Measurements from ENCODE around the gene REXO1. TPM values are rescaled to one million over a fixed set of nuclear protein-coding genes. Genes with fewer than 3 reads are reported as not detected.

The REXO1 gene
- total and polyA plus RNA-seq, 2 experiments from 2014 or later: 19.2 to 39.7 TPM

DNA sequence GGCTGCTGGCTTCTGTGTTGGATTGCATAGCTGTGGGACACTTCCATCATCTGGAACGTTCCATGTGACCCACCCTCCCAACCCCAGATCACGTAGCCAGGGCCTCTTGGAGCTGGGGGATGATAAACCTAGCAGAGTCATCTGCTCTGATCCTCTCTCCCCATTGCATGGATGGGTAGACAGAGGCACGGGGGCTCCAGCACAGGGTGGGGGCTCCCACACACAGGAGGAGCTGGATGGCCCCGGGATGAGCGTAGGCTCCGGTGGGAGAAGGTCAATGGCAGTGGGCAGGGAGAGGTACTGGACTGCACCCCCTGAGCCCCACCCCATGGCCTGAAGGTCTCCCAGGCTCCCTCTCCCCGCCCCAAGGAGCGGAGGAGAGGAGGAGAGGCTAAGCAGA lies 61.6 kb downstream of the REXO1 start:
- H3K9me3 ChIP-seq (ENCODE audit: low read depth): no peaks in the 10 kb centered on the region
- TF ChIP-seq, protein P1, sequence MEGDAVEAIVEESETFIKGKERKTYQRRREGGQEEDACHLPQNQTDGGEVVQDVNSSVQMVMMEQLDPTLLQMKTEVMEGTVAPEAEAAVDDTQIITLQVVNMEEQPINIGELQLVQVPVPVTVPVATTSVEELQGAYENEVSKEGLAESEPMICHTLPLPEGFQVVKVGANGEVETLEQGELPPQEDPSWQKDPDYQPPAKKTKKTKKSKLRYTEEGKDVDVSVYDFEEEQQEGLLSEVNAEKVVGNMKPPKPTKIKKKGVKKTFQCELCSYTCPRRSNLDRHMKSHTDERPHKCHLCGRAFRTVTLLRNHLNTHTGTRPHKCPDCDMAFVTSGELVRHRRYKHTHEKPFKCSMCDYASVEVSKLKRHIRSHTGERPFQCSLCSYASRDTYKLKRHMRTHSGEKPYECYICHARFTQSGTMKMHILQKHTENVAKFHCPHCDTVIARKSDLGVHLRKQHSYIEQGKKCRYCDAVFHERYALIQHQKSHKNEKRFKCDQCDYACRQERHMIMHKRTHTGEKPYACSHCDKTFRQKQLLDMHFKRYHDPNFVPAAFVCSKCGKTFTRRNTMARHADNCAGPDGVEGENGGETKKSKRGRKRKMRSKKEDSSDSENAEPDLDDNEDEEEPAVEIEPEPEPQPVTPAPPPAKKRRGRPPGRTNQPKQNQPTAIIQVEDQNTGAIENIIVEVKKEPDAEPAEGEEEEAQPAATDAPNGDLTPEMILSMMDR (IDR thresholded peaks at IDR 0.05; ENCODE audit: low read depth, low read length): no peak
- H3K27ac ChIP-seq: no peak overlapping the region
- H3K36me3 ChIP-seq: no peaks in the 10 kb centered on the region
- H3K27me3 ChIP-seq: peaks cover 34% of the 10 kb centered on the region
- H3K4me1 ChIP-seq (ENCODE audit: low read depth): no peaks in the 10 kb centered on the region
- H3K4me3 ChIP-seq: no peak overlapping the region
- no peak for DNase-seq (ENCODE audit: low read depth in 1 of 2, low spot score in 1 of 2)

DNA sequence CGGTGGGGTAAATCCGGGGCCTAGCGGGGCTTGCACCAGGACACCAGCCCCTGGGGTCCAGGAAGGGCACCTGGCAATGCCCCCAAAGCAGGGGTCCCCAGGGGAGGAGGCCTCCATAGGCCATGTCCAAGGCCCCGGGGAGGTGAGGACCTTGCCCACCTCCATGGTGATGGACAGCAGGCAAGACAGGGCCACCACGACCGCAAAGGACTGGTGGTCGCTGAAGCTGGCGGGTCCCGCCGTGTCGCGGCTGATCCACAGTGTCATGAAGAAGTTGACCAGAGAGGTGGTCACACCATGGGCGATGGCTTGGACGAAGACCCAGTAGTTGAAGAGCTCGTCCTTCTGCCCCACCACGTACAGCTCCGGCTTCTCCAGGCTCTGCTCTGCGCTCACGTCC lies 63.0 kb downstream of the REXO1 start:
- TF ChIP-seq, protein P1 (IDR thresholded peaks at IDR 0.05; ENCODE audit: low read depth, low read length): no peak

DNA sequence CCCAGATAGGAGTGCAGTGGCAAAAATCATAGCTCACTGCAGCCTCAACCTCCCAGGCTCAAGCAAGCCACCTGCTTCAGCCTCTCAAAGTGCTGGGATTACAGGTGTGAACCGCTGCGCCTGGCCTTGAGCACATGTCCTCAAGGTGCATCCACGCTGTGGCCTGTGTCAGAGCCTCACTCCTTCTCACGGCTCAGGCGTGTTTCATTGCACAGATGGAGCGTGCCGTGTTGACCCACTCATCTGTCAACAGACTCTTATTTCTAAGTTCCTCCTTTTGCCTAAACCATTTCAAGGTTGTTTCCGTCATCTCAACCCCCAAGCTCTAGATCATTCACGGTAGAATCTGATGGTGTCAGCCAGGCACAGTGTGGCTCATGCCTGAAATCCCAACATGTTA lies 64.4 kb downstream of the REXO1 start:
- TF ChIP-seq, protein P1 (IDR thresholded peaks at IDR 0.05; ENCODE audit: low read depth, low read length): no peak
- no peak for DNase-seq (ENCODE audit: low read depth in 1 of 2, low spot score in 1 of 2)
- H3K27me3 ChIP-seq: peaks cover 44% of the 10 kb centered on the region
- H3K36me3 ChIP-seq: no peaks in the 10 kb centered on the region
- no peaks in the 10 kb centered on the region for H3K9me3 ChIP-seq (ENCODE audit: low read depth)
- no peak overlapping the region for H3K27ac ChIP-seq
- H3K4me1 ChIP-seq (ENCODE audit: low read depth): no peaks in the 10 kb centered on the region
- no peak overlapping the region for H3K4me3 ChIP-seq

More for the DNA sequence above, 63.0 kb downstream of the REXO1 start:
- Histone ChIP-seq H3K4me1 (ENCODE audit: low read depth) (no peaks in the 10 kb centered on the region), H3K4me3 (no peak overlapping the region), H3K36me3 (no peaks in the 10 kb centered on the region), H3K27me3 (peaks cover 37% of the 10 kb centered on the region), H3K9me3 (ENCODE audit: low read depth) (no peaks in the 10 kb centered on the region), H3K27ac (no peak overlapping the region)
- no peak for DNase-seq (ENCODE audit: low read depth in 1 of 2, low spot score in 1 of 2)

DNA sequence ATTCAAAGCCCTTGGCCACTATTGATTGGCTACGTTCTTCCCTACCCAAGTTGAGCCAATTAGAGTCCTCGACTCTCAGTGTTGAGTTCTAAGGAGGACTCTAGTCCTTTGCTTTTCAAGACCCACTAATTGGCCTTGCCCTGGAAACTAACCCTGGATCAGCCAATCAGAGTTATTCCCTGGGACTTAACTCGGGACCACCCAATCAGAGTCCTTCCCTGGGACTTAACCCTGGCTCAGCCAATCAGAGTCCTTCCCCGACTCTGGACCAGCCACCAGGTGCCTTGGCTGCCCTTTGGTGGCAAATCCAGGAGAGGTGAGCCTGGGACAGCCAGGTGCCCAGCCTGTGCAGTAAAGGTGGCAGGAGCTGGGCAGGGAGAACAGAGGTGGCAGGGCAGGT lies 64.9 kb downstream of the REXO1 start:
- Histone ChIP-seq H3K27me3 (peaks cover 46% of the 10 kb centered on the region), H3K36me3 (no peaks in the 10 kb centered on the region), H3K4me3 (no peak overlapping the region), H3K27ac (no peak overlapping the region), H3K4me1 (ENCODE audit: low read depth) (no peaks in the 10 kb centered on the region), H3K9me3 (ENCODE audit: low read depth) (no peaks in the 10 kb centered on the region)
- no peak for DNase-seq (ENCODE audit: low read depth in 1 of 2, low spot score in 1 of 2)
- TF ChIP-seq, protein P1 (IDR thresholded peaks at IDR 0.05; ENCODE audit: low read depth, low read length): no peak

DNA sequence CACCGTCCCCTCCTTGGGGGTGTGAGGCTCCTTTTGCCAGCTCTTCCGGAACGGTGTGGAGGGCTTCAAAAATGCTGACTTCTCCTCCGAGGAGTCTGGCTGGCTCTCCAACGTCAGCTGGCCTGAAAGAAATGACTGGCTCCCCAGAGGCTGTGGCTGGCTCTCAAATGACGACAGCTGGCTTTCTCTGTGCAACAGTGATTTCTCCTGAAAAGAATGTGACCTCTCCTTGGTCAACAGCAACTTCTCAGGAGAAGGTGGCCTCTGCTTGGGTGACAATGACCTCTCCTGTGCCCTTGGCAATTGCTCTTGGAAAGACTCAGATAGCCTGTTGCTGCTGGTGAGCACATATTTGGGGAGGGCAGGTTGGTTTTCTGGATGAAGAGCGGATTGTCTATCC lies 65.8 kb downstream of the REXO1 start:
- Histone ChIP-seq H3K36me3 (no peaks in the 10 kb centered on the region), H3K27me3 (peaks cover 50% of the 10 kb centered on the region), H3K4me1 (ENCODE audit: low read depth) (no peaks in the 10 kb centered on the region), H3K27ac (no peak overlapping the region), H3K4me3 (no peak overlapping the region), H3K9me3 (ENCODE audit: low read depth) (no peaks in the 10 kb centered on the region)
- no peak for DNase-seq (ENCODE audit: low read depth in 1 of 2, low spot score in 1 of 2)
- TF ChIP-seq, protein P1 (IDR thresholded peaks at IDR 0.05; ENCODE audit: low read depth, low read length): no peak

All from cardiac muscle cell (in vitro differentiated cells and primary cell).